Measurements from ENCODE around the gene MEFV.

MEFV gene

GRCh38 chr16:3266873-3267537 is 10.6 kb upstream of the MEFV start:
- DNase-seq = peak; percentile 36

GRCh38 chr16:3264137-3265036 is 8.0 kb upstream of the MEFV start:
- DNase-seq = peak; percentile 83

GRCh38 chr16:3262517-3262916 is 6.1 kb upstream of the MEFV start:
- no peak for DNase-seq

GRCh38 chr16:3259836-3260235 is 3.4 kb upstream of the MEFV start:
- no peak for DNase-seq

- no peak for DNase-seq
Measured at GRCh38 chr16:3256866-3257465, 533 bp upstream of the MEFV start.

GRCh38 chr16:3254309-3254708 is 2.1 kb downstream of the MEFV start:
- no peak for DNase-seq

GRCh38 chr16:3252967-3253366 is 3.5 kb downstream of the MEFV start:
- no peak for DNase-seq

GRCh38 chr16:3249451-3249850 is 7.0 kb downstream of the MEFV start:
- no peak for DNase-seq

- no peak for DNase-seq
Measured at GRCh38 chr16:3249020-3249419, 7.4 kb downstream of the MEFV start.

- no peak for DNase-seq
Measured at GRCh38 chr16:3248596-3248995, 7.8 kb downstream of the MEFV start.

GRCh38 chr16:3246876-3247275 is 9.6 kb downstream of the MEFV start:
- no peak for DNase-seq

GRCh38 chr16:3246002-3246401 is 10.4 kb downstream of the MEFV start:
- DNase-seq = no peak

- no peak for DNase-seq
Measured at GRCh38 chr16:3243882-3244281, 12.6 kb downstream of the MEFV start.

GRCh38 chr16:3242709-3243108 is 13.7 kb downstream of the MEFV start:
- DNase-seq = no peak

GRCh38 chr16:3241761-3242160 is 14.7 kb downstream of the MEFV start:
- no peak for DNase-seq

- peak; percentile 41 for DNase-seq
Measured at GRCh38 chr16:3235856-3236669, 20.4 kb downstream of the MEFV start.

GRCh38 chr16:3234857-3235561 is 21.4 kb downstream of the MEFV start, which contains the start of gene ZNF200:
ZNF200 (minus strand) TSS chr16:3235158; CDS start chr16:3233755, 1,403 bp downstream.
- DNase-seq = peak; percentile 81

GRCh38 chr16:3234543-3234856 is 21.9 kb downstream of the MEFV start:
- DNase-seq = no peak

GRCh38 chr16:3223913-3224515 is 32.4 kb downstream of the MEFV start:
- DNase-seq = no peak

- no peak for DNase-seq
Measured at GRCh38 chr16:3220839-3221238, 35.6 kb downstream of the MEFV start.

- no peak for DNase-seq
Measured at GRCh38 chr16:3216263-3216640, 40.2 kb downstream of the MEFV start.

All from NCI-H526 treated with DMSO at 0.1 percent for 48 hours (cell line).